NCI-H1105 (cell line): ENCODE measurements around the gene WDR47.

Source experiments
- DNase-seq: peaks from one replicate; lab custom pipeline; 2025; lab: John Stamatoyannopoulos, UW

The WDR47 gene

GRCh38 chr1:109041621-109042468 lies at the start of gene WDR47:
WDR47 (minus strand) TSS chr1:109042102; CDS start chr1:109023512, 18,590 bp downstream.
- peak; percentile 97 for DNase-seq

GRCh38 chr1:109091078-109091838 lies 49.4 kb upstream of the WDR47 start:
- no peak for DNase-seq

GRCh38 chr1:109090196-109091077 lies 48.5 kb upstream of the WDR47 start, which contains the start of gene TMEM167B:
TMEM167B (plus strand) TSS chr1:109090764; CDS start chr1:109090873, 109 bp downstream.
- peak; percentile 90 for DNase-seq

- peak; percentile 90 for DNase-seq
These were observed 47.5 kb upstream of the WDR47 start for GRCh38 chr1:109089242-109090015.

GRCh38 chr1:109084563-109085517 lies 42.9 kb upstream of the WDR47 start:
- DNase-seq: no peak

GRCh38 chr1:109083923-109084322 lies 42.0 kb upstream of the WDR47 start:
- DNase-seq: no peak

GRCh38 chr1:109083501-109083900 lies 41.6 kb upstream of the WDR47 start:
- no peak for DNase-seq

- DNase-seq: no peak
These were observed 38.7 kb upstream of the WDR47 start for GRCh38 chr1:109080441-109081082.

GRCh38 chr1:109079240-109079622 lies 37.3 kb upstream of the WDR47 start:
- DNase-seq: no peak

GRCh38 chr1:109078317-109078716 lies 36.4 kb upstream of the WDR47 start:
- DNase-seq: no peak

GRCh38 chr1:109075531-109076490 lies 33.9 kb upstream of the WDR47 start, which contains the start of gene TAF13:
TAF13 (minus strand) TSS chr1:109076003; CDS start chr1:109075947, 56 bp downstream.
- DNase-seq: peak; percentile 91

GRCh38 chr1:109069294-109069693 lies 27.4 kb upstream of the WDR47 start:
- DNase-seq: no peak

GRCh38 chr1:109067883-109068282 lies 26.0 kb upstream of the WDR47 start:
- no peak for DNase-seq

GRCh38 chr1:109065137-109065536 lies 23.2 kb upstream of the WDR47 start:
- DNase-seq: no peak

- no peak for DNase-seq
These were observed 19.3 kb upstream of the WDR47 start for GRCh38 chr1:109061183-109061582.

- no peak for DNase-seq
These were observed 18.8 kb upstream of the WDR47 start for GRCh38 chr1:109060707-109061106.

- DNase-seq: no peak
These were observed 17.1 kb upstream of the WDR47 start for GRCh38 chr1:109059026-109059425.

- DNase-seq: no peak
These were observed 14.2 kb upstream of the WDR47 start for GRCh38 chr1:109056064-109056463.
